Activated naive CD4-positive, alpha-beta T cell treated with anti-CD3 and anti-CD28 coated beads, Interleukin-2, amount 50 U/mL, for 16 hours (primary cell): ENCODE measurements around the gene CYBA.

ENCODE experiments used
- DNase-seq: peaks from one replicate; pipeline ENCODE4 v3.0.0-alpha.2; 2020

Gene CYBA

DNA sequence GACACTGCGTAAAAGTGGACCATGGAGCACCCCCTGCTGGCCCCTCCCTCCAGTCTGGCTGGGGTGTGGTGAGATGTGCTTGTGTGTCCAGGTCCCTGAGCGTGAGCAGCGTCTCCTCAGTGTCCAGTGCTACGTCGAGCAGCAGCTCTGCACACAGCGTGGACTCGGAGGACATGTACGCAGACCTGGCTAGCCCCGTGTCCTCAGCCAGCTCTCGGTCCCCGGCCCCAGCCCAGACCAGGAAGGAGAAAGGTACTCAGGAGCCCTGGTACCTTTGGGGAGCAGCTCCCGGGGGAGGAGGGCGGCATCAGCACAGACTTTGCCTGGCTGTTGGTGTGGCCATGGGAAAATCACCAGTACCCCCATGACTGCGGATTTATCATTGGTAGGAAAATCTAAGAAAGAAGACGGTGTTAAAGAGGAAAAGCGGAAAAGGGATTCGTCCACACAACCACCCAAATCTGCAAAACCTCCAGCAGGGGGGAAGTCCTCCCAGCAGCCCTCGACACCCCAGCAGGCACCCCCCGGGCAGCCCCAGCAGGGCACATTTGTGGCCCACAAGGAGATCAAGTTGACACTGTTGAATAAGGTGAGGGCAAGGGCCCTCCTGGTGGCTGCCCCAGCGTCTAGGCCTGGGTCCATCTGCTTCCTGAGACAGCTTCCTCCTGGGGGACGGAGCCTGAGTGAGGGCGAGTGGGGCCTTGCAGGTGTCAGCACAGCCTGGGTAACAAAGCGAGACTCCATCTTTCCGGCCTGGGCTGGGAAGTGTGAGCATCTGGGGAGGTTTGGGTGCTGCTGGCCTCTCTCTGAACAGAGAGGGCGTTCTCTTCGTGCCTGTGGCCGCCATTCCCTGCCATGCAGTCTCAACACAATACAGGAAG is 23.1 kb downstream of the CYBA start:
- no peak for DNase-seq

DNA sequence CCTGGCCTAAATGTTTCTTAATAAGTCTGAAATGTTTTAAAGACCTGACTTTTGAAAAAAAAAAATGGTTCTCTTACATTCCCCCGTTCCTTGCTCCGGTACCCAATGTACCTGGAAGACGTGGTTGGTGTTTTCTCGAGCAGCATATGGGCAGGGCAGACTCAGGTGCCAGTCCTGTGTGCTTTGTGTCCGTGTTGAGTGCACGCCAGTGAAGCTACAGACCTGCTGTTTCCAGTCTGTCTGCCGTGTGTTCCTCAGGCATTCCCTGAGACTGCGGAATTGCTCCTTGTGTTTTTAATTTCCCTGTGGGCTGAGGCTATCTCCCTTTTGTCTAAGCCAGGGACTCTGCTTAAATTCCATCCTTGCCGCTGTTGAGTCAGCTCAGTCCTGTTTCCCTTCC is 24.2 kb downstream of the CYBA start:
- DNase-seq = no peak

- no peak for DNase-seq
Observed at GRCh38 chr16:88624977-88625576, 25.8 kb downstream of the CYBA start.

DNA sequence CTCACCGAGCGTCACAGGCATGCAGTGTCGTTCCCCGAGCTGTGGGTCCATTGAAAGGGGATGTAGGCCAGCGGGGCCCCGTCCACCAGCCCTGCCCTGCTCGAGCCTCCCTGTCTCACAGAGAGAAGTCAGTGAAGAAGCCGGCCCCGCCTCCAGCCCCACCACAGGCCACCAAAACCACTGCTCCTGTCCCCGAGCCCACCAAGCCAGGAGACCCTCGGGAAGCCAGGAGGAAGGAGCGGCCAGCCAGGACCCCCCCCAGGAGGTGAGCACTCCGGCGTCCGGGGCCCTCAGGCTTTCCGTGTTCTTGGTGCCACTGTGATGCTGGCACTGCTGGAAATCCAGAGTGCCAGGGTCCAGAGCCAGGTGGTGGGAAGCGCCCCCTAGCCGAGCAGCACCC is 26.4 kb downstream of the CYBA start:
- no peak for DNase-seq

DNA sequence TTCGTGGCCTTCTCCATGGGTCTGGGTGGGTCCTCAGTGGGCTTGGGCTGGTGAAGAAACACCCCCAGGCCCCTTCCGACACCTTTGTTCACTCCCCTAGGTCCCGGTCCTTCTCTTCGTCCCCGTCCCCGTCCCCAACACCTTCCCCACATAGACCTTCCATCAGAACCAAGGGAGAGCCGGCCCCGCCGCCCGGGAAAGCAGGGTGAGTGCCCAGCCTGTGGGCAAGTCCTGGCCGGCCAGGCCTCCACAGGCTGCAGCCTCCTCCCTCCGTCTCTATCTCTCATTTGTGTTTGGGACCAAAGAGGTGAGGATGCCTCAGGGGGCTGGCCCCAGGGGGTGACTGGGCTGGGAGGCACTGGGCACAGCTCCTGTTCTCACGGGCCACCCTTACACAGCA is 27.0 kb downstream of the CYBA start:
- no peak for DNase-seq

DNA sequence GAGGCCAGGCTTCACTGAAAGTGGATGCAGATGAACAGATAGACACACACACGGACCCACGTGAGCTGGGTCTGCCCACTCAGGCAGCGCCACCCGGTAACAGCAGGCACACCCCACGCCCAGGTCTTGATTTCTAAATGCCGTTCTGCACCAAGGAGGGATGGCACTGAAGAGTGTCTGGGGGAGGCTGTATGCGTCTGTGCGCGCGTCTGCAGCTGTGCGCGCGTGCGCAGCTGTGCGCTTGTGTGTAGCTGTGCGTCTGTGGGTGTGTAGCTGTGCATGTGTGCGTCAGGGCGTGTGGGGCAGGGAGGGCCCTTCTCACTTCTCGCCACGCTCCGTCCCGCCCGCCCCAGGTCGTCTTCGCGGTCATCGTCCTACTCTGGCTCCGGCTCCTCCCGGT is 28.0 kb downstream of the CYBA start:
- no peak for DNase-seq

DNA sequence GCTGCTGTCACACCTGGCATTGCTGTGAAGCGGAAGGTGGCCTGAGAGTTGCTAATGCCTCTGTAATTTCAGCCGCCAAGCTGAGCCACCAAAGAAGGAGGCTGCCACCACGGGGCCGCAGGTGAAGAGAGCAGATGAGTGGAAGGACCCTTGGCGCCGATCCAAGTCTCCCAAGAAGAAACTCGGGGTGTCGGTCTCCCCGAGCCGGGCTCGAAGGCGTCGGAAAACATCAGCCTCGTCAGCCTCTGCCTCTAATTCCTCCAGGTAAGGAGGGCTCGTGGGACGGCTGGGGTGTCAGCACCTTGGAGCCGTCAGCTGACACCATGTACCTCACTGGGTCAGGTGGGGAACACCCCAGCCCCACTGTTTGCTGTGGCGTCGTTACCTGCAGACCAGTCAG is 28.7 kb downstream of the CYBA start:
- DNase-seq = no peak

GRCh38 chr16:88619859-88620815 is 30.7 kb downstream of the CYBA start:
- no peak for DNase-seq

GRCh38 chr16:88618956-88619667 is 31.7 kb downstream of the CYBA start:
- DNase-seq = no peak

DNA sequence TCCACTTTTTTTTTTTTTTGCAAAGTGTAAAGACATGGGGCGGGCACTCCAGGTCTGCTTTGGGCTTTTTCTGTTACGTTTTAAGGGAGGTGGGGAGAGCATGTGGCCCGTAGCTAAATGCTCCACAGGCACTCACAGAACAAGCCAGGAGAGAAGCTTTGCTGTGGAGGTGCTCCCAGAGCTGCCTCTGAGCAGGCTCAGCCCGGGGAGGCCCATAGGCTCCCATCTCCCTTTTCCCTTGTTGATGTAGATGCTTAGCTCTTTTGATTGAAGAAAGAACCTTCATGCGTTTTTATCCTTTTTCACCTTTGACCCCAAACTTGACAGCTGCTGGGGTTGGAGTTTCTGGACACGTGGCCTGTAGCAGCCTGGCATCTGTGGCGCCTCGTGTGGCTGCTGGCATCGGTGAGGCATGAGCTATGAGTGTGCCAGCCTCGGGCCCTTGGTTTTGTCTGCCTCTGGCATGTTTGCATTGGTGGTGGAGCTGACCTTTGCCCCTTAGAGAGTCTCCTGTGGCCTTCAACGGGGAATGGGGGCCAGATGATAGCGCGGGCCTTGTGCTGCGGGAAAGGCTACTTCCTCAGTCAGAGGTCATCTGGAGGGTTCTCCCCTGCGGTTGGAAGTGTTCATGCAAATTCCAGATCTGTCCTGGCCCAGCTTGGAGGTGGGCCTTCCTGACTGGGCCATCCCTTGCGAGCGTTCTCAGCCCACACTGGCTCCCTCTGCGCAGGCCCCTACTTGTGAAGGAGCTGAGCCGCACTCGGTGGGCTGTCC is 32.5 kb downstream of the CYBA start:
- DNase-seq = no peak

GRCh38 chr16:88617268-88618031 is 33.4 kb downstream of the CYBA start:
- no peak for DNase-seq

DNA sequence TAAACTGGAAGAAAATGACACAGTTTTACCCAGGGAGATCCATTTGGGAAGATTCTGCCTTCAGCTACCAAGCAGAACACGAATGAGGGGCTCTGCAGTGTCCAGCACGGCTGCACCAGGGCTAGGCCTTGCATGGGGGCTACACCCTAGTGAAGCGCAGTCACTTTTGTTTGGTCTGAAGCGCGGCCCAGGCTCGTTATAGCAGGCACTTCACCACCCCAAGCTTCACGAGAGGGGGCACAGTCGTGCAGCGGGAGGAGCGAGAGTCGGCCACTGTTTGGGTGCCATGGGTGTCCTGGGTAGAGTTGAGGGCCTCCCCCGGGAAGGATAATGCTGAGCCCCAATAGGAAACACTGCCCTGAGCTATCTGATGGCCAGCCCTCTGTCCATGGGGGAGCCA is 34.1 kb downstream of the CYBA start:
- DNase-seq = no peak

DNA sequence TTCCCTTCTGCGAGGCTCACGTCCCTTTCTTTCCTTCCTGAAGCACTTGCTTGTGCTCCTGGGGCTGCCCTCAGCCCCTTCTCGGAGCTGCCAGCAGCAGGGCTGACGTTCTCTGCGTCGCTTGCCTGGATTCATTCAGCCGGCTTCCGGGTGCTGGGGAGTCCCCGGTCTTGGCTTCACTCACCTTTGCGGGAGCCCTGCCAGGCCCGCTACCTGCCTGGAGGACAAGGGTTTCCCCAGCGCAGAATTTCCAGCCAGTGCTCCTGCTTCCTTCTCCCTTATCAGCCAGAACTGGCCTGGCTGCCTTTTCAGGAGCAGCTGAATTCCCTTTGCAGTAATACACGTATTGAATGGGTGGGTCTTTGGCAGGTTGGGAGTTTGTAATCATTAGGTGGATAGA is 34.5 kb downstream of the CYBA start:
- no peak for DNase-seq

DNA sequence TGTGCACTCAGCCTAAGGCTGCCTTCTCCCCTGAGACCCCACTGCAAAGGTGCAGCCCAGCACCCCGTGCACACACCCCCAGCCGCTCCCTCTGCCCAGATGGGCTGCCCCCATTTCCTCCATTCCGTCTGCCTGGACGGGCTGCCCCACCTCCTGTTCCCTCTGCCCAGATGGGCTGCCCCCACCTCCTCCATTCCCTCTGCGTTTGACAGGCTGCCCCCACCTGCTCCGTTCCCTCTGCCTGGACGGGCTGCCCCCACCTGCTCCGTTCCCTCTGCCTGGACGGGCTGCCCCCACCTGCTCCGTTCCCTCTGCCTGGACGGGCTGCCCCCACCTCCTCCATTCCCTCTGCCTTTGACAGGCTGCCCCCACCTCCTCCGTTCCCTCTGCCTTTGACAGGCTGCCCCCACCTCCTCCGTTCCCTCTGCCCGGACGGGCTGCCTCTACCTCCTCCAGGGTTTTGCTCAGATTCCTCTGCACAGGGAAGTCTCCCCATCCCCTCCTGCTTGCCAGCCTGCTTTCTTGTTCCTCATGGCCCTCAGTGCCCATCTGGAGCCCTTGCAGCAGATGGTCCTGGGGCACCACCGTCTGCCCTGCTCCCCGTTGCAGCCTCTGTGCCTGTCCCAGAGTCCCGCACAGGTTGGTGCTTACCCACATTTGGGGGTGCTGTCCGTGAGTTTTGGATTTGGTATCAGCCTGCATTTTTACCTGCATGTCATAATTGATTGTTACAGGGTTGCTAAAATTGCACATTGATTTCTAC is 35.9 kb downstream of the CYBA start:
- DNase-seq = no peak

- DNase-seq = no peak
Observed at GRCh38 chr16:88613911-88614817, 36.7 kb downstream of the CYBA start.

- DNase-seq = no peak
Observed at GRCh38 chr16:88613293-88613692, 37.6 kb downstream of the CYBA start.

DNA sequence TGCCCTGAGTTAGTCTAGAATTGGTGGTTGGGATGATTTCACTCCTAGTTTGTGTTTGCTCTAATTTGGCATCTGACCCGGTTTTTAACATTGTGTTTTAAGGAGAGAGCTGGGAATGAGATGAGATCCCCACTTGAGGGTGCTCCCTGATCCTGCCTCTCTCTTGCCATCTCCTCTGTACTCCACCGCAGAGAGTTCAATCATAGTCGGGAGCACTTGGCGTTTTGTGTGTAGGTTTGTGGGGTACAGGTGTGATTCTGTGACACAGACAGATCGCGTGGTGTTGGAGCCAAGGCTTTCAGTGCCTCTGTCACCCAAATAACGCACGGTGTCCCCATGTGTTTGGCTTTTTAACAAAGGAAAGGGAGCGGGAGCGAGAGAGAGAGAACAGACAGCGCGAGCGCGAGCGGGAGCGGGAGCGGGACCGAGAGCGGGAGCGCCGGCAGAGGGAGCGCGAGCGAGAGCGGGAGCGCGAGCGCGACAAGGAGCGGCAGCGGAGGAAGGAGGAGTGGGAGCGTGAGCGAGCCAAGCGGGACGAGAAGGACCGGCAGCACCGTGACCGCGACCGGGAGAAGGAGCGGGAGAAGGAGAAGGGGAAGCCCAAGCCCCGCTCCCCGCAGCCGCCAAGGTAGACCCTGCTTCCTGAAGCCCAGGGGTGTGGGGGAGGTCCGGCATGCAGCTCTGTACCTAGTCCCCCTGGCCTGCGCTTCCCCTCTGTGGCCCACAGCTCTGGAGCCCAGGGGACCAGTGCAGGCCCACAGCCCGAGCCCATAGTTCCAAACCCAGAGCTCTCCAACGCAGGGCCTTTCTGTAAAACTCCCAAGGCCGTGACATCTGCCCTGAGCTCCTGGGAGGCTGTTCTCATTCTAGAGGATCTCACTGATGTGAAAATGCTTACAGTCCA is 39.7 kb downstream of the CYBA start:
- DNase-seq = no peak

DNA sequence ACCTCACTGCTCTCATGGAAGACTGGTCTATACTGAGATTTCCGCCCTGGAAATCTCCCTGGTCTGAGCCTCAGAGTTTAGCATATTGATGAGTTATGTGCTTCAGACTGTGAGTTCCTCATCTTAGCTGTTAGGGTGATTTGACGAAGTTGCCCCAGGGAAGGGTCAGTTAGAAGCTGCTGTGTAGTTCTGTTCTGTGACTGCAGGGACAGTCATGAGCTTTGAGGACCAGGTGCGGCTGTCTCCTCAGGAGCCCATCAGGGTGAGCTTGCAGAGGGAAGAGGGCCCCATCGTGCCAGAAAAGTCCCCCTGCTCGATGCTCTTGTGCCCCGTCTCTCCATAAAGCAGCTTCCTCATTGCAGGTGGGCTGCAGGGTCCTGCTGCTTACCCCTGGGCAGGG is 40.8 kb downstream of the CYBA start:
- no peak for DNase-seq
